BLaER1 (cell line): ENCODE results near the gene WDHD1.
"Not testable (repeated sequence)": the region's sequence is repeated elsewhere in the genome, so short reads cannot be mapped to it uniquely, and the experiment has no call there.

Experiments
- H3K27ac ChIP-seq: shearing (Covaris generic); formaldehyde crosslinking; 2 replicates; pipeline ENCODE4 v1.8.1; 2022
- H3K27me3 ChIP-seq: shearing (Covaris generic); formaldehyde crosslinking; 2 replicates; pipeline ENCODE4 v1.8.1; 2022
- H3K36me3 ChIP-seq: shearing (Covaris generic); formaldehyde crosslinking; 2 replicates; pipeline ENCODE4 v1.8.1; 2022
- H3K4me1 ChIP-seq: shearing (Covaris generic); formaldehyde crosslinking; 2 replicates; pipeline ENCODE4 v1.8.1; 2022
- H3K4me2 ChIP-seq: shearing (Covaris generic); formaldehyde crosslinking; 2 replicates; pipeline ENCODE4 v1.8.1; 2022
- H3K4me3 ChIP-seq: shearing (Covaris generic); formaldehyde crosslinking; 2 replicates; pipeline ENCODE4 v1.8.1; 2022
- H3K9ac ChIP-seq: shearing (Covaris generic); formaldehyde crosslinking; 2 replicates; pipeline ENCODE4 v1.8.1; 2022
- H3K9me3 ChIP-seq: shearing (Covaris generic); formaldehyde crosslinking; 2 replicates; pipeline ENCODE4 v1.8.1; 2022
- H4K20me1 ChIP-seq: shearing (Covaris generic); formaldehyde crosslinking; 2 replicates; pipeline ENCODE4 v1.8.1; 2022
- Cebpa-rat ChIP-seq: shearing (Covaris generic); IDR thresholded peaks from 2 replicates; pipeline ENCODE4 v1.8.1; 2022

The WDHD1 gene

DNA sequence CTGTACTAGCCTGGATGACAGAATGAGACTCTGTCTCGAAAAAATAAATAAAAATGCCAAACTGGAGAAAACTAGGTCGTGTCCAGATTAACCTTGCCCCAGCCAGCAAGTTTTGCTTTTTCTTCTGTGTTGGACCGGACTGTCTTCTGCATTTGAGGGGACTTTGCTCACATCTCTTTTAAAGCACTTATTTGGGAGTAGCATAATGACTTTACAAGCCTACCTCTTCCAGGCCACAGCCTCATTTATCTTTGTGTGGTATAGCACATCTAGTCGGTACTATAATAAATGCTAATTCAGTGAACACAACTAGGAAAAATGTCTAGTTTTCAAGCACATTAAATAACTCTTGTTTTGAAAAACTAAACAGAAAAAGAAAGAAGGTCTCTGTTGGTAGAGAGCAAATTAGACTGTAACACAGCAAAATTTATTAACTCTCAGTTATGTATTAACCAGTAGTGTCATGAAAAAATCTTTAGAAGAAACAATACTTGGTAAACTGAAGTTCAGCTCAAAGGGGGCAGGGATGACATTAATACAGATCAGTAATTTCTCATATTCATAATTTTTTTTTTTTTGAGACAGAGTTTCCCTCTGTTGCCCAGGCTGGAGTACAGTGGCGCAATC is 52.0 kb downstream of the WDHD1 start:
- Histone ChIP-seq H3K9me3 (0 out of 2 replicates have a peak, but pooled peaks cover 10% of the 10 kb centered on the region), H3K27ac (no peak overlapping the region), H4K20me1 (no peaks in the 10 kb centered on the region), H3K36me3 (peaks cover 66% of the 10 kb centered on the region), H3K4me2 (no peak overlapping the region), H3K4me3 (no peak overlapping the region), H3K9ac (no peak overlapping the region), H3K4me1 (no peaks in the 10 kb centered on the region), H3K27me3 (no peaks in the 10 kb centered on the region)
- TF ChIP-seq Cebpa-rat = no peak

DNA sequence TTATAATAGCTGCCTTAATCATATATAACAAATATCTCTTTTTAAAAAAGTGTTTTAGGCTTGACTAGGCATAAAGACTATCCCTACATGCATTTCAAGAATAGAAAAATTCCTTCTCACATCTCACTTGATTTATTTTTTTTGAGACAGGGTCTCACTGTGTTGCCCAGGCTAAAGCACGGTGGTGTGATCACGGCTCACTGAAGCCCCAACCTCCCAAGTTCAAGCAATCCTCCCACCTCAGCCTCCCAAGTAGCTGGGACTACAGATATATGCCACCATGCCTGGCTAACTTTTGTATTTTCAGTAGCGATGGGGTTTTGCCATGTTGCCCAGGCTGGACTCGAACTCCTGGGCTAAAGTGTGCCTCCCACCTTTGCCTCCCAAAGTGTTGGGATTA is 59.4 kb downstream of the WDHD1 start:
- no peaks in the 10 kb centered on the region for H3K4me1 ChIP-seq
- TF ChIP-seq Cebpa-rat = no peak
- H3K9me3 ChIP-seq = 0 out of 2 replicates have a peak, but pooled peaks cover 8% of the 10 kb centered on the region
- H3K36me3 ChIP-seq = peaks cover 73% of the 10 kb centered on the region
- no peaks in the 10 kb centered on the region for H4K20me1 ChIP-seq
- no peak overlapping the region for H3K9ac ChIP-seq
- no peak overlapping the region for H3K27ac ChIP-seq
- H3K4me3 ChIP-seq = no peak overlapping the region
- no peaks in the 10 kb centered on the region for H3K27me3 ChIP-seq
- no peak overlapping the region for H3K4me2 ChIP-seq

DNA sequence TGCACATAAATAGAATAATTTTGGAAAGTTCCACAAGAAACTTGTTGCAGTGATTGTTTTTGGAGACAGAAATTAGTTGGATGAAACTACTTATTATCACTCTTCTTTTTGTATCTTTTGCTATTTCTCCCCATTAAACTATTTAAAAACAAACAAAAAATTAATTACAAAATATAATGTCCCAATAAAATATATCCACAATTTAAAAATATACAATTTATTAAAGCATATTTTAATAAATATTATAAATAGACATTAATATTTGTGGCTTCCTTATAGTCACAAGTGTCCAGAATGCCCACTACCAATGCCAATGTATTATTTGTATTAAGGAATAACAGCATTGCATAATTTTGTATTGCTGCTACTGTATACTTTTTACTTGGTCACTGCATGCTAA is 71.8 kb downstream of the WDHD1 start:
- H3K9me3 ChIP-seq = peaks cover 7% of the 10 kb centered on the region; the same call in 1 of the 2 replicates
- TF ChIP-seq Cebpa-rat = no peak
- no peaks in the 10 kb centered on the region for H3K27me3 ChIP-seq
- no peak overlapping the region for H3K27ac ChIP-seq
- no peak overlapping the region for H3K4me2 ChIP-seq
- H3K4me1 ChIP-seq = no peaks in the 10 kb centered on the region
- no peaks in the 10 kb centered on the region for H4K20me1 ChIP-seq
- no peak overlapping the region for H3K4me3 ChIP-seq
- H3K9ac ChIP-seq = no peak overlapping the region
- H3K36me3 ChIP-seq = peaks cover 62% of the 10 kb centered on the region

DNA sequence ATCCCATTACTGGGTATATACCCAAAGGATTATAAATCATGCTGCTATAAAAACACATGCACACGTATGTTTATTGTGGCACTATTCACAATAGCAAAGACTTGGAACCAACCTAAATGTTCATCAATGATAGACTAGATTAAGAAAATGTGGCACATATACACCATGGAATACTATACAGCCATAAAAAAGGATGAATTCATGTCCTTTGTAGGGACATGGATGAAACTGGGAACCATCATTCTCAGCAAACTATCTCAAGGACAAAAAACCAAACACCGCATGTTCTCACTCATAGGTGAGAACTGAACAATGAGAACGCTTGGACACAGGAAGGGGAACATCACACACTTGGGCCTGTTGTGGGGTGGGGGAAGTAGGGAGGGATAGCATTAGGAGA is 73.3 kb downstream of the WDHD1 start:
- not testable (repeated sequence) for H3K9ac ChIP-seq, H3K4me1 ChIP-seq, H3K4me3 ChIP-seq, H4K20me1 ChIP-seq, H3K27ac ChIP-seq, H3K4me2 ChIP-seq, H3K27me3 ChIP-seq
- peaks cover 13% of the 10 kb centered on the region for H3K9me3 ChIP-seq
- H3K36me3 ChIP-seq = peaks cover 56% of the 10 kb centered on the region

DNA sequence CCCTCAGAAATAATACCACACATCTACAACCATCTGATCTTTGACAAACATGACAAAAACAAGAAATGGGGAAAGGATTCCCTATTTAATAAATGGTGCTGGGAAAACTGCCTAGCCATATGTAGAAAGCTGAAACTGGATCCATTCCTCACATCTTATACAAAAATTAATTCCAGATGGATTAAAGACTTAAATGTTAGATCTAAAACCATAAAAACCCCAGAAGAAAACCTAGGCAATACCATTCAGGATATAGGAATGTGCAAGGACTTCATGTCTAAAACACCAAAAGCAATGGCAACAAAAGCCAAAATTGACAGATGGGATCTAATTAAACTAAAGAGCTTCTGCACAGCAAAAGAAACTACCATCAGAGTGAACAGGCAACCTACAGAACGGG is 74.1 kb downstream of the WDHD1 start:
- H3K4me1 ChIP-seq, H3K27ac ChIP-seq, H3K9ac ChIP-seq, H3K4me3 ChIP-seq, H3K4me2 ChIP-seq, H4K20me1 ChIP-seq, H3K27me3 ChIP-seq: not testable (repeated sequence)
- peaks cover 56% of the 10 kb centered on the region for H3K36me3 ChIP-seq
- peaks cover 21% of the 10 kb centered on the region for H3K9me3 ChIP-seq

DNA sequence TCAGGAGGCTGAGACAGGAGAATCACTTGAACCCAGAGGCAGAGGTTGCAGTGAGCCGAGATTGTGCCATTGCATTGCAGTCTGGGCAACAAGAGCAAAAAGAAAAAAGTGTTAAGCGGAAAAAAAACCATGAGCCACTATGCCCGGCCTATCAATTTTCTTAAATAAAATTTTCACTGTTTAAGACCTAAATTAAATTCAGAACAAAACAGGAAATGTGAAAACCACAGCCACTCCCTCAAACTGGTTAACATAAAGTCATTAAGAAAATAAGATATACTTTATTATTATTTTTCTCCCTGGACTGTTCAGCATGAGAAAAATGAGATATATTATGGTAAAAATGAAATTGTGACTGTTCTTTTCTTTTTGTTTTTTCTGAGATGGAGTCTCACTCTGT is 79.7 kb downstream of the WDHD1 start:
- H3K27ac ChIP-seq = no peak overlapping the region
- no peak overlapping the region for H3K9ac ChIP-seq
- no peak for TF ChIP-seq Cebpa-rat
- no peak overlapping the region for H3K4me2 ChIP-seq
- H3K27me3 ChIP-seq = no peaks in the 10 kb centered on the region
- H3K4me3 ChIP-seq = no peak overlapping the region
- H4K20me1 ChIP-seq = no peaks in the 10 kb centered on the region
- peaks cover 4% of the 10 kb centered on the region; the same call in 1 of the 2 replicates for H3K4me1 ChIP-seq
- peaks cover 57% of the 10 kb centered on the region for H3K36me3 ChIP-seq
- peaks cover 14% of the 10 kb centered on the region for H3K9me3 ChIP-seq

DNA sequence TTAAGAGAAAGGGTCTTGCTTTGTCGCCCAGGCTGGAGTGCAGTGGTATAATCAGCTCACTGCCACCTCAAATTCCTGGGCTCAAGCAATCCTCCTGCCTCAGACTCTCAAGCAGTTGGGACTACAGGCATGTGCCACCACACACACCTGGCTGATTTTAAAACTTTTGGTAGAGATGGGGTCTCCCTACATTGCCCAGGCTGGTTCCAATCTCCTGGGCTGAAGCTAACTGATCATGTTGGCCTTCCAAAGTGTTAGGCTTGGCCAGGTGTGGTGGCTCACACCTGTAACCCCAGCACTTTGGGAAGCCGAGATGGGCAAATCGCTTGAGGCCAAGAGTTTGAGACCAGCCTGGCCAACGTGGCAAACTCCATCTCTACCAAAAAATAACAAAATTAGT is 80.4 kb downstream of the WDHD1 start:
- H4K20me1 ChIP-seq = no peaks in the 10 kb centered on the region
- H3K9me3 ChIP-seq = peaks cover 14% of the 10 kb centered on the region
- H3K4me3 ChIP-seq = no peak overlapping the region
- no peak overlapping the region for H3K9ac ChIP-seq
- H3K27ac ChIP-seq = no peak overlapping the region
- no peak overlapping the region for H3K4me2 ChIP-seq
- TF ChIP-seq Cebpa-rat = no peak
- peaks cover 57% of the 10 kb centered on the region for H3K36me3 ChIP-seq
- H3K27me3 ChIP-seq = no peaks in the 10 kb centered on the region
- H3K4me1 ChIP-seq = peaks cover 4% of the 10 kb centered on the region; the same call in 1 of the 2 replicates

DNA sequence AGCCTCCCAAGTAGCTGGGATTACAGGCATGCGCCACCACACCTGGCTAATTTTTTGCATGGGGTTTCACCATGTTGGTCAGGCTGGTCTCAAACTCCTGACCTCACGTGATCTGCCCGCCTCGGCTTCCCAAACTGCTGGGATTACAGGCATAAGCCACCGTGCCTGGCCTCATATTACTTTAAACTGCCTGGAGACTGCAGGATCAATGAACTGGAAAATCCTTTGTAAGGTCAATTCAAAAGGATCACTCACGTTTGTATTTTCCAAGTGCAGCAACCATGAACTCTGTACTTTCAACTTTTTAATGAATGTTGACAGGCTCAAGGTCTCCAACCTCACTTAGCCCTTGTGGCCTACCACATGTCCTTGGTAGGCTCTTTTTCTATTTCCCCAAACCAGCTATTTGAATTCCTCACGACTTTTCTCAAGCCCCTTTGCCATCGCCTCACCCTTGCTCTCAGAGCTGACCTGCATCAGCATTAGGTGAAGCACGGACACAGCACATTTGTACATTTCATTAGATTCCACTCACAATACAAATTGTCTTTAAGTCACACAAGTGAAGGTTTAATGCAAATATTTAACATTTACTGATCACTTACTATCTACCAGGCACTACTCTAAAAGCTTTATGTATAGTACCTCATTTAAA is 82.0 kb downstream of the WDHD1 start:
- no peaks in the 10 kb centered on the region for H4K20me1 ChIP-seq
- H3K4me1 ChIP-seq = peaks cover 4% of the 10 kb centered on the region; the same call in 1 of the 2 replicates
- no peak overlapping the region for H3K4me2 ChIP-seq
- no peak overlapping the region for H3K27ac ChIP-seq
- no peak overlapping the region for H3K9ac ChIP-seq
- peaks cover 70% of the 10 kb centered on the region for H3K36me3 ChIP-seq
- TF ChIP-seq Cebpa-rat = no peak
- no peak overlapping the region for H3K4me3 ChIP-seq
- peaks cover 14% of the 10 kb centered on the region for H3K9me3 ChIP-seq
- no peaks in the 10 kb centered on the region for H3K27me3 ChIP-seq

DNA sequence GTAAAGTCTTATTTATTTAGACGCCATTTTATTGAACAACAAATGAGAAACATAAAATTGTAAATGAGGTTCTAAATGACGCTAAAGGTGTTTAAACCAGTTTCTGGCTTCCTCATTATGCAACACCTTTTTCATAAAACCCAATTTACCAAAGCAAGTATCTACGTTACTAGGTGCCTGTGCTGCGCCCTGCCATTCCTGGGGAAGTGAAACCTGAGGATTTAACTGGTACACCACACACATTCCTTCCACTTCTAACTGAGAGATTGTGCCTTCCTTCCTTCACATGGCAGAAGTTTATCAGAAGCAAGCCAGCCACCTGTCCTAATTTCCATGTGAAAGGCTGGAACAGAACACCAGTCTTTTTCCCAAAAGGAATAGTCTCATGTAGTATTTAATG is 84.0 kb downstream of the WDHD1 start:
- H3K9ac ChIP-seq = no peak overlapping the region
- H3K36me3 ChIP-seq = peaks cover 66% of the 10 kb centered on the region
- no peak for TF ChIP-seq Cebpa-rat
- H3K4me1 ChIP-seq = peaks cover 4% of the 10 kb centered on the region; the same call in 1 of the 2 replicates
- no peaks in the 10 kb centered on the region for H4K20me1 ChIP-seq
- 0 out of 2 replicates have a peak, but pooled peaks cover under 1% of the 10 kb centered on the region for H3K9me3 ChIP-seq
- H3K4me2 ChIP-seq = no peak overlapping the region
- H3K27me3 ChIP-seq = no peaks in the 10 kb centered on the region
- H3K4me3 ChIP-seq = no peak overlapping the region
- H3K27ac ChIP-seq = no peak overlapping the region

DNA sequence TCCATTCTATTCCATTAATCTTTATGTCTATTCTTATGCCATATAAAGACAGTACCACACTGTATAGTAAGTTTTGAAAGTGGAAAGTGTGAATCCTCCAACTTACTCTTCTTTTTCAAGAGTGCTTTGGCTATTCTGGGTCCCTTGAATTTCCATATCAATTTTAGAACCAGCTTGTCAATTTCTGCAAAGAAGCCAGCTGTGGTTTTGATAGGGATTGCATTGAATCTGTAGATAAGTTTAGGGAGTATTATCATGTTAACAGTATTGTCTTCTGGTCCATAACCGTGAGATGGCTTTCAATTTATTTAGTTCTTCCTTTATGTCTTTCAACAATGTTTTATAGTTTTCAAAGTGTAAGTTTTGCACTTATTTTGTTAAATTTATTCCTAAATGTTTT is 90.1 kb downstream of the WDHD1 start:
- Histone ChIP-seq H3K9me3 (no peaks in the 10 kb centered on the region), H3K4me1 (no peaks in the 10 kb centered on the region), H3K27ac (no peak overlapping the region), H4K20me1 (no peaks in the 10 kb centered on the region), H3K9ac (no peak overlapping the region), H3K36me3 (peaks cover 36% of the 10 kb centered on the region; the same call in 1 of the 2 replicates), H3K27me3 (no peaks in the 10 kb centered on the region), H3K4me3 (no peak overlapping the region), H3K4me2 (no peak overlapping the region)
- no peak for TF ChIP-seq Cebpa-rat
